Measurements from ENCODE around the gene SPIN4.
"Not testable (repeated sequence)": the region's sequence is repeated elsewhere in the genome, so short reads cannot be mapped to it uniquely, and the experiment has no call there.

The SPIN4 gene

DNA sequence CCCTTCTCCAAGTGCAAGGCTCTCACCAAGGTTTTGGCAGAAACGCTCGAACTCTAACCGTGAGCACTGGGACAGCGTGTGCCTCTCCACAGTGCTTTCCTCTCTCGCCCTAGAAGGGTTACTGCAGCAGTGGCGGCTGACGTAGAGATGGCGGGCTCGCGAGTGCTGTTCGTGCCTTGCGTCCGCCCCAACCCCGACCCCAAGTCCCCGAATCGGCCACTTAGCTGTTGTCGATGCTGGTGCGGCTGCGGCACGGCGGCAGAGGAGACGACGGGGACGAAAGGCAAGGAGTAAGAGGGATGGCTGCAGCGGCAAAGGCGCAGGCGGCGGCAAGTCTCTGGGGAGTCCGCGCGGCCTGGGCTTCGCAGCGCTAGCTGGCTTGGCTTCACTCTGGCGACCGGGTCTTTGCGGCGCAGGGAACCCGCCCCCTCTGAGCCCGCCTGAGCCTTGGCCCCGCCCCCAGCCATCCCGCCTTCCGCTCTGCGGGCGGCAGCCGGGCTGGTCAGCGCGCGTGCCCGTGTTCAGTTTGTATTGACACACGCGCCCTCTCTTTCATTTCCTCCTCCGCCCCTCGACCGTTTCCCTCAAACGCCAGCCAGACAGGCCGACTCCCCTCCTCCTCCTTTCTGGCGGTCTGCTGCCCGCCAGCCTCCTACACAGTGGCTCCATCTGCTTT is at the start of gene SPIN4:
TSS of gene SPIN4 (minus strand) at position 392 of the 676 bp plus-strand sequence. CDS start 513 bp downstream, outside the sequence.
- peak; percentile 50 to 81 for DNase-seq (ENCODE audit: low spot score in 2 of 2)
- ATAC-seq: peak; percentile 93
- Mint-ChIP-seq H3K36me3 (no peaks in the 10 kb centered on the region), H3K4me1 (peaks cover 23% of the 10 kb centered on the region), H3K27ac (peak within 1 kb of the TSS; percentile 83), H3K9me3 (no peaks in the 10 kb centered on the region), H3K4me3 (peak within 1 kb of the TSS; percentile 90)

DNA sequence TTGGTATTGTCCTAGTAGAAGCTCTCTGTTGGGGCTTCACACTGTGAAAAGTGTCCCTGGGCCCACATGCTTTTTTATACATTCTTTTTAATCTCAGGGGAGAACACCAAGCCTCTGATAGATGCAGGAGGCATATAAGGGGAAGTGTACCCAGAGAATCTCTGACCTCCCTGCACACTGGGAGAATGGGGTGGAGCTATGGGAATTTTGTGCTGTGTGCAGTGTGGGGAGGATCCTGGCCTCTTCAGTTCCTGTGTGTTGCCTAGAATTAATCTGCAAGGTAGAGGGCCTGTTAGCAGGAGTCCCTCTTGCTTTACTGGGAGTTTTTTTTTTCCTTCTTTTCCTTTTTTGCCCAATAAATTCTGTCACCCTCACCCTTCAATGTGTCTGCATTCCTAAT is 49.2 kb upstream of the SPIN4 start:
- Mint-ChIP-seq H3K4me3 (no peak overlapping the region), H3K4me1 (no peaks in the 10 kb centered on the region), H3K36me3 (no peaks in the 10 kb centered on the region), H3K27ac (no peak overlapping the region), H3K9me3 (peaks cover 3% of the 10 kb centered on the region)
- ATAC-seq (no peak), DNase-seq (ENCODE audit: low spot score in 2 of 2) (no peak)

DNA sequence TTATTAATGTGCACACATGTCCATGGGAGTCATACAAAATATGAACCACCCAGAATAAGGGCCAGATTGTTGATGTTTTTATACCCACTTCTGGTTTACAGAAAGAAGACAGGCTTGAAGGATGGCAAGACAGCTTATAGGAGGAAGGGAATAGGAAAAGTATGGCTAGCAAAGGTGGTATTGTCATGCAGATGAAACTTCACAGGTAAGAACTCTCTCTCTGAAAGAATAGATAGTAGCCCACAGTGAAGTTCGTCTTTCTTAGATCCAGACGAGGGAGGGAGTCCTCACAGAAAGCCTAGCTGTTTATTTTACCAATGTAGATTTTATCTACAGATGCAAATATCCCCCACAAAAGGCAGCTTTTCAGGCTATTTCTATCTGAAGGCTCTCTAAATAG is 43.7 kb upstream of the SPIN4 start:
- Mint-ChIP-seq H3K36me3 (no peaks in the 10 kb centered on the region), H3K27ac (no peak overlapping the region), H3K4me3 (no peak overlapping the region), H3K9me3 (no peaks in the 10 kb centered on the region), H3K4me1 (no peaks in the 10 kb centered on the region)
- ATAC-seq: no peak
- no peak for DNase-seq (ENCODE audit: low spot score in 2 of 2)

DNA sequence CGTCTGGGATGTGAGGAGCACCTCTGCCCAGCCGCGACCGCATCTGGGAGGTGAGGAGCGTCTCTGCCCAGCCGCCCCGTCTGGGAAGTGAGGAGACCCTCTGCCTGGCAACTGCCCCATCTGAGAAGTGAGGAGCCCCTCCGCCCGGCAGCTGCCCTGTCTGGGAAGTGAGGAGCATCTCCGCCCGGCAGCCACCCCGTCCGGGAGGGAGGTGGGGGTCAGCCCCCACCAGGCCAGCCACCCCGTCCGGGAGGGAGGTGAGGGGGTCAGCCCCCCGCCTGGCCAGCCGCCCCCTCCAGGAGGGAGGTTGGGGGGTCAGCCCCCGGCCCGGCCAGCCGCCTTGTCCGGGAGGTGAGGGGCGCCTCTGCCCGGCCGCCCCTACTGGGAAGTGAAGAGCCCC is 42.0 kb upstream of the SPIN4 start:
- DNase-seq (ENCODE audit: low spot score in 2 of 2); H3K4me1 Mint-ChIP-seq; H3K27ac Mint-ChIP-seq; H3K36me3 Mint-ChIP-seq; H3K9me3 Mint-ChIP-seq; H3K4me3 Mint-ChIP-seq; ATAC-seq: not testable (repeated sequence)

DNA sequence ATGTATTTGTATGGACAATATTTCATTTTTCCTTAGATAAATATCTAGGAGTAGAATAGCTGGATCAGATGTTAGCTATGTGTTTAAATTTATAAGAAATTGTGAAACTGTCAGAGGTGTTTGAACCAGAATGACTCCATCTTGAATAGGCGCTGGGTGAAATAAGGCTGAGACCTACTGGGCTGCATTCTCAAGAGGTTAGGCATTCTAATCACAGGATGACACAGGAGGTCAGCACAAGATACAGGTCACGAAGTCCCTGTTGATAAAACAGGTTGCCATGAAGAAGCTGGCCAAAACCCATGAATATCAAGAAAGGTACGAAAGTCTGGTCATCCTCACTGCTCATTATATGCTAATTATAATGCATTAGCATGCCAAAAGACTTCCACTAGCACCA is 36.3 kb upstream of the SPIN4 start:
- no peaks in the 10 kb centered on the region for H3K36me3 Mint-ChIP-seq
- no peak overlapping the region for H3K27ac Mint-ChIP-seq
- no peaks in the 10 kb centered on the region for H3K9me3 Mint-ChIP-seq
- ATAC-seq (no peak), DNase-seq (ENCODE audit: low spot score in 2 of 2) (no peak)
- H3K4me1 Mint-ChIP-seq: no peaks in the 10 kb centered on the region
- H3K4me3 Mint-ChIP-seq: no peak overlapping the region

DNA sequence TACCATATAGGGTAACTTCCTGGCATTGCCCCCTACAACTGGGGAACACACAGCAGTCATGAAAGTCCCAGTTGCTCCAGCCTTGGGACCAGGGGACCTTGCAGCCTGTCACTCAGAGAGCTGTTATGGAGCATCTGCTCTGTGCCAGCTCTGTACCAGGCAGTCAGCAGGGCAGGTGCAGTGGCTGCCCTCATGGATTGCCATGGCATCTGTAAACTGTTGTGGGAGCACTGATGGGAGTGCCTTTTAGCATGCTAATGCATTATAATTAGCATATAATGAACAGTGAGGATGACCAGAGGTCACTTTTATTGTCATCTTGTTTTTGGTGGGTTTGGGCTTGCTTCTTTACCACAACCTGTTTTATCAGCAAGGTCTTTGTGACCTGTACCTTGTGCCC is 33.1 kb upstream of the SPIN4 start:
- not testable (repeated sequence) for H3K36me3 Mint-ChIP-seq; DNase-seq (ENCODE audit: low spot score in 2 of 2); H3K27ac Mint-ChIP-seq; ATAC-seq; H3K4me1 Mint-ChIP-seq; H3K9me3 Mint-ChIP-seq; H3K4me3 Mint-ChIP-seq

DNA sequence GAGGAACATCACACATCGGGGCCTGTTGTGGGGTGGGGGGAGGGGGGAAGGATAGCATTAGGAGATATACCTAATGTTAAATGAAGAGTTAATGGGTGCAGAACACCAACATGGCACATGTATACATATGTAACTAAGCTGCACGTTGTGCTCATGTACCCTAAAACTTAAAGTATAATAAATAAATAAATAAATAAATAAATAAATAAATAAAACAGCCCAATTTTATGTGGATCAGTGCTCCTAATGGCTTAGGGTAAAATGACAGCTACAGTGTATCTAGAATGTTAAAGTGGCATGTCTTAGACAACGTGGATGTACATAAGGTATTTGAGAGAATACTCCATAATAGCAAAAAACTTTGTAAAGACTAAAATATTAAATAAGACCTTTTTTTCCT is 21.9 kb upstream of the SPIN4 start:
- H3K36me3 Mint-ChIP-seq; ATAC-seq; H3K4me3 Mint-ChIP-seq; H3K27ac Mint-ChIP-seq; H3K9me3 Mint-ChIP-seq; DNase-seq (ENCODE audit: low spot score in 2 of 2); H3K4me1 Mint-ChIP-seq: not testable (repeated sequence)

DNA sequence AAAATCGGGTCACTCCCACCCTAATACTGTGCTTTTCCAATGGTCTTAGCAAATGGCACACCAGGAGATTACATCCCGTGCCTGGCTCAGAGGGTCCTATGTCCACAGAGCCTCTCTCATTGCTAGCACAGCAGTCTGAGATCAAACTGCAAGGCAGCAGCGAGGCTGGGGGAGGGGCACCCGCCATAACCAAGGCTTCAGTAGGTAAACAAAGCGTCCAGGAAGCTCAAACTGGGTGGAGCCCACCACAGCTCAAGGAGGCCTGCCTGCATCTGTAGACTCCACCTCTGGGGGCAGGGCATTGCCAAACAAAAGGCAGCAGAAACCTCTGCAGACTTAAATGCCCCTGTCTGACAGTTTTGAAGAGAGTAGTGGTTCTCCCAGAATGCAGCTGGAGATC is 16.6 kb upstream of the SPIN4 start:
- not testable (repeated sequence) for H3K27ac Mint-ChIP-seq; H3K4me1 Mint-ChIP-seq; H3K9me3 Mint-ChIP-seq; H3K4me3 Mint-ChIP-seq; ATAC-seq; DNase-seq (ENCODE audit: low spot score in 2 of 2); H3K36me3 Mint-ChIP-seq

DNA sequence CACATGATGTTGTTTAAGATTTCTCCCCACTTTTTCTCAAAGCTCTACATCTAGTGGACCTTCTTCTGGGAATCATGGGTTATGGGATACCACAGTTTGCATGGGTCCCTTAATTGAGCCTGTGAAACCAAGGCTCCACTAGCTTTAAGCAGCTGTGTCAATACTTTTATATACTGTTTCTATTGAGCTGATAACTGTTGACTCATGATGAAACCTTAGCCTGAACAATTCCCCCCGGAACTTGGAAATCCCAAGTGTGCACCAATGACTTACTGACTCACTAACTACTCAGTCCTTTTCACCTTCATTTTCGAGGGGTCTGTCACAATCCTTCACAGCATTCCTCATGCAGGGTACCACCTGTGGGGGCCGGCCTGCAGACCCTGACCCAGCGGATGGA is 12.7 kb upstream of the SPIN4 start:
- Mint-ChIP-seq H3K9me3 (peaks cover 6% of the 10 kb centered on the region), H3K36me3 (no peaks in the 10 kb centered on the region), H3K27ac (no peak overlapping the region), H3K4me3 (no peak overlapping the region), H3K4me1 (no peaks in the 10 kb centered on the region)
- DNase-seq (ENCODE audit: low spot score in 2 of 2) (no peak), ATAC-seq (no peak)

DNA sequence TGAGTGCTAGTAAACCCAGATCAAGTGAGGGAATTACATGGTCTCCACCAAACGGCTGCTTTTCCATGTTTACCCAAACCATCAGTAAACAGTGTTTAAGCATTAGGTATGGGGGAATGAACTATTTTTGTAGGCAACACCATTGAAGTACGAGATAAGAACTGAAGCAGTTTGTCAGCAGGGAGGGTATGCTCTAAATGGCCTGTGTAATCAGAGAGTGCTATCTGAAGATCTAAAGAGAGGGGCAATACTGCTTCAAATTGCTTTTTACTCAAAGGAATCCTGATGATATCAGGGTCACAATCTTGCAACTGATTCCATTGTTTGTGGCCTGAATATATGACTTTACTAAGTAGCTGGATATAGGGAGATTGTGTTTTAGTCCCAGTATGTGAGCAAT is 10.4 kb upstream of the SPIN4 start:
- Mint-ChIP-seq H3K27ac (no peak overlapping the region), H3K4me3 (no peak overlapping the region), H3K9me3 (peaks cover 6% of the 10 kb centered on the region), H3K36me3 (no peaks in the 10 kb centered on the region), H3K4me1 (no peaks in the 10 kb centered on the region)
- ATAC-seq: no peak
- no peak for DNase-seq (ENCODE audit: low spot score in 2 of 2)

DNA sequence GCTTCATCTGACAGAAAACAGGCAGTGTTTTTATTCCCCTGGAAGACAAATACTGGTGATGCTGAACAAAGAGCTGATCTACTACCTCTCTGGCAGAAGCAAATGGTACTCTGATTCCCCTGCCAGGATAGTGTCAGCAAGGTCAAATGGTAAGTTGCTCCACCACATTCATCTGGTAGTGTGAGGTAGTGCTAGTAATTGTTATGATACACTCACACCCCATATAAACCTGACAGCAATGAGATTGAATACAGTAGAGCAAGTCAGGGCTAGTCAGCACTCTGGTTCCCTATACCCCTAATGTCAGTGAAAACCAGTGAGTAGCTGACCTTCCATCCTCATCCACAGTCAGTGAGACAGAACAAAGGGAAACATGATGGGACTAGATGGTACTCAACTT is 3.4 kb upstream of the SPIN4 start:
- Mint-ChIP-seq H3K4me1 (peaks cover 17% of the 10 kb centered on the region), H3K27ac (no peak overlapping the region), H3K4me3 (no peak overlapping the region), H3K36me3 (no peaks in the 10 kb centered on the region), H3K9me3 (no peaks in the 10 kb centered on the region)
- DNase-seq (ENCODE audit: low spot score in 2 of 2): no peak
- ATAC-seq: peak; percentile 46

DNA sequence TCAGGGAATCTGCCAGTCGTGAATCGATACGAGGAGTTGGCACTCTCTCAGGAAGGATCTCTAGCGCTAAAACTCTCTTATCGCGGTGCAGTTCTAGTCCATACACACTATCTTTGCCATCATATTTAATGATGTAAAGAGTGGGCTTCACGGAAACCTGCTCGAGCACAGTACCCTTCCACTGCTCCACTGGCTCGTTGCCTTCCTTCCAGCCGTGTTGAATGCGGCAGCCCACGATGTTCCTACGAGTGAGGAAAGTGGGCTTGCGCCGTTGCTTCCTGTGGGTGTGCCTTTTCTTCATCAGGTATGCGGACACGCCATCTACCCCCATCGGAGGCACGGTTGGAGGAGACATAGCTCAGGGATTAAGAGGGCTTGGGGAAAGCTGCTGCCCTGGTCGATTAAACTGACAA is 661 bp downstream of the SPIN4 start:
- peak overlapping the region; percentile 90 for H3K4me3 Mint-ChIP-seq
- ATAC-seq: peak; percentile 61
- no peaks in the 10 kb centered on the region for H3K36me3 Mint-ChIP-seq
- peak overlapping the region; percentile 83 for H3K27ac Mint-ChIP-seq
- peaks cover 23% of the 10 kb centered on the region for H3K4me1 Mint-ChIP-seq
- H3K9me3 Mint-ChIP-seq: no peaks in the 10 kb centered on the region
- DNase-seq (ENCODE audit: low spot score in 2 of 2): peak in 1 of 2 donors; percentile 52

DNA sequence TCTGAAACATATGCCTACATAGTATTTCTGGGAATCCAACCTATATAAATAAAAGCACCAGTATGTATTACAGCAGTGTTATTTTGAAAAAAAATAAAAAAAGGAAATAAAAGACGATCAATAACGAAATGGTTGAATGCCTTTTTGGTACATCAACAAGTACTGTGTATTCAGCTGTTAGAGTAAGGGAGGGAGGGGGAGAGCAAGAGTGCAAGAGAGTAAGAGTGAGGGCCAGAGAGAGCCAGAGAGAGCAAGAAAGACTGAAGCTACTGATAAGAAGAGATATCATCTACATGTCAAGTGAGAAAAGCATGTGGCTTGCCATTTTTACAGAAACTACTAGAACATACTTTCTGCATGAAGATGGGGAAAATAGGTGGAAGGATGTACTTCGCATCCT is 1.8 kb downstream of the SPIN4 start:
- Mint-ChIP-seq H3K36me3 (no peaks in the 10 kb centered on the region), H3K4me3 (peak overlapping the region; percentile 90), H3K9me3 (no peaks in the 10 kb centered on the region), H3K4me1 (peaks cover 23% of the 10 kb centered on the region), H3K27ac (peak overlapping the region; percentile 50)
- no peak for DNase-seq (ENCODE audit: low spot score in 2 of 2)
- no peak for ATAC-seq

DNA sequence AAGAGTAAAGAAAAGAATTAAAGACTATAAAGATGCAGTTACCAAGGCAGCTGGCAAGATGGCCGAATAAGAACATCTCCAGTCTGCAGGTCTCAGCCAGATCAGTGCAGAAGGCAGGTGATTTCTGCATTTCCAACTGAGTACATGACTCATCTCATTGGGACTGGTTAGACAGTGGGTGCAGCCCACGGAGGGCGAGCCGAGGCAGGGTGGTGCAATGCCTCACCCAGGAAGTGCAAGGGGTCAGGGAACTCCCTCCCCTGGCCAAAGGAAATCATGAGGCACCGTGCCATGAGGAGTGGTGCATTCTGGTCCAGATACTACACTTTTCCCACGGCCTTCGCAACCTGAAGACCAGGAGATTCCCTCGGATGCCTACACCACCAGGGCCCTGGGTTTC is 20.5 kb downstream of the SPIN4 start:
- peaks cover 6% of the 10 kb centered on the region for H3K4me1 Mint-ChIP-seq
- H3K36me3 Mint-ChIP-seq: peaks cover 7% of the 10 kb centered on the region
- ATAC-seq (peak; percentile 64), DNase-seq (ENCODE audit: low spot score in 2 of 2) (no peak)
- H3K4me3 Mint-ChIP-seq: no peak overlapping the region
- H3K9me3 Mint-ChIP-seq: no peaks in the 10 kb centered on the region
- H3K27ac Mint-ChIP-seq: no peak overlapping the region

DNA sequence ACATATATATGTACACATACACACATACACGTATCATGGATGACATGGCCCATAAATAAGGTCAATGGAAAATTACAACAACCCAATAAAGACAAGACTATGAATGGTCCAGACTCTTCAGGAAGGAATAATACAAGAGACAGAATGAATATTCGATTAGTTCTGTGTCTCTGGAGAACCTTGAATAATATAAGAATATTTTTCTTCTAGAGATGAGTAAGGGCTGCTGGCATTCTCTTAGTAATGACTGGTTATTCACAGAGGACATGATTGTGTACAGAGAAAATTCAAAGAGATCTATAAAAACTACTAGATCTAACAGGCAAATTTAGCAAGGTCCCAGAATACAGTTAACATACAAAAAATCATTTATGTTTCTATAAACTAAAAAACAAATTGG is 23.3 kb downstream of the SPIN4 start:
- no peak for ATAC-seq
- H3K4me3 Mint-ChIP-seq: no peak overlapping the region
- H3K4me1 Mint-ChIP-seq: no peaks in the 10 kb centered on the region
- no peak for DNase-seq (ENCODE audit: low spot score in 2 of 2)
- no peak overlapping the region for H3K27ac Mint-ChIP-seq
- no peaks in the 10 kb centered on the region for H3K9me3 Mint-ChIP-seq
- no peaks in the 10 kb centered on the region for H3K36me3 Mint-ChIP-seq

DNA sequence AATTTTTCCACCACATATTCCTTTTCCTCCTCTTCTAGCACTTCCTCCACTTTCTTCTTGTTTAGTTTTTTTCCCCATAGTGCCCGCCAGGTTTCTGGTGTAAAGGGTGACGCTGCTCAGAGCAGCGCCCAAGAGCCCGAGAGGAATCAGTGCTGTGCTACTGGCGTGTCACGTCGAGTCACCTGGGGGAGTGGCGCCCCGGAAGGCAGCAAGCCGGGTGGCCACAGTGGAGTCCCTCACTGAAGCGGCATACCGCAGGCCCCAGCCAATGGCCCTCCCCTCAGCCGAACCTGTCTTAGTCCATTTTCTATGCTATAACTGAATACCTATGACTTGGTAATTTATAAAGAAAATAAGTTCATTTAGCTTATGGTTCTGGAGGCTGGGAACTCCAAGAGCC is 51.5 kb downstream of the SPIN4 start:
- no peak for ATAC-seq
- no peak overlapping the region for H3K4me3 Mint-ChIP-seq
- no peaks in the 10 kb centered on the region for H3K4me1 Mint-ChIP-seq
- no peak overlapping the region for H3K27ac Mint-ChIP-seq
- H3K9me3 Mint-ChIP-seq: peaks cover 7% of the 10 kb centered on the region
- no peaks in the 10 kb centered on the region for H3K36me3 Mint-ChIP-seq
- DNase-seq (ENCODE audit: low spot score in 2 of 2): no peak

Measured in stimulated activated effector memory CD8-positive, alpha-beta T cell treated with anti-CD3 and anti-CD28 coated beads, Interleukin-12 subunit alpha, Interleukin-12 subunit beta, amount 100 ng/mL, for 72 hours (primary cell).